HL-60 (cell line): ENCODE results near the gene CEACAM19.

ENCODE experiments used
- DNase-seq, 2 experiments: peaks; one replicate each; pipeline ENCODE4 v3.0.0-alpha.2; 2010 to 2020; ENCODE audit warnings: low read depth in 1 of 2, low spot score in 1 of 2
- H3K27ac ChIP-seq: fragments of 250-450 bp; sonication (Bioruptor Pico); replicated peaks from 2 replicates; pipeline ENCODE4 v1.5.1; 2020; ENCODE audit warnings: mild to moderate bottlenecking, moderate library complexity
- H3K27me3 ChIP-seq: fragments of 250-450 bp; sonication (Bioruptor Pico); 2 replicates; pipeline ENCODE4 v1.5.1; 2021; ENCODE audit warnings: mild to moderate bottlenecking, moderate library complexity; ENCODE audit not compliant: insufficient read depth, poor library complexity, severe bottlenecking
- H3K4me3 ChIP-seq: replicated peaks from 2 replicates; pipeline ENCODE4 v1.5.1; 2011; ENCODE audit warnings: mild to moderate bottlenecking, control low read depth, low read length; ENCODE audit not compliant: insufficient read depth
- CTCF ChIP-seq: IDR thresholded peaks from one replicate; pipeline ENCODE4 v1.5.1; 2011; ENCODE audit warnings: low read length, control low read depth, inconsistent platforms; ENCODE audit not compliant: insufficient read depth
- GABPA ChIP-seq: IDR thresholded peaks from 2 replicates; pipeline ENCODE4 v1.6.1; 2012; ENCODE audit warnings: low read depth
- POLR2AphosphoS5 ChIP-seq: IDR thresholded peaks from 2 replicates; pipeline ENCODE4 v1.6.1; 2012; ENCODE audit warnings: low read depth
- REST ChIP-seq: IDR thresholded peaks from 2 replicates; pipeline ENCODE4 v1.6.1; 2012; ENCODE audit warnings: low read depth; ENCODE audit not compliant: insufficient replicate concordance
- SPI1 ChIP-seq: IDR thresholded peaks from 2 replicates; pipeline ENCODE4 v1.6.1; 2012; ENCODE audit warnings: low read depth, mild to moderate bottlenecking, borderline replicate concordance

CEACAM19 gene

GRCh38 chr19:44662691-44663385 is 8.4 kb upstream of the CEACAM19 start:
- H3K27me3 ChIP-seq = no peaks in the 10 kb centered on the region
- H3K4me3 ChIP-seq = no peak overlapping the region
- DNase-seq = no peak
- TF ChIP-seq POLR2AphosphoS5 = no peak
- TF ChIP-seq SPI1 = no peak
- no peak for TF ChIP-seq GABPA
- no peak for TF ChIP-seq REST
- no peak for TF ChIP-seq CTCF
- no peak overlapping the region for H3K27ac ChIP-seq

GRCh38 chr19:44663996-44664395 is 7.3 kb upstream of the CEACAM19 start:
- Histone ChIP-seq H3K4me3 (no peak overlapping the region), H3K27ac (no peak overlapping the region), H3K27me3 (no peaks in the 10 kb centered on the region)
- TF ChIP-seq CTCF (no peak), POLR2AphosphoS5 (no peak), SPI1 (no peak), GABPA (no peak), REST (no peak)
- DNase-seq = no peak

GRCh38 chr19:44664976-44665375 is 6.3 kb upstream of the CEACAM19 start:
- TF ChIP-seq CTCF (no peak), POLR2AphosphoS5 (no peak), SPI1 (no peak), GABPA (no peak), REST (no peak)
- DNase-seq = no peak
- H3K27me3 ChIP-seq = no peaks in the 10 kb centered on the region
- no peak overlapping the region for H3K27ac ChIP-seq
- H3K4me3 ChIP-seq = no peak overlapping the region
